ENCODE results near the gene ARL4D. TPM values are rescaled to one million over a fixed set of nuclear protein-coding genes. Genes with fewer than 3 reads are reported as not detected.

The ARL4D gene
- total RNA-seq, 1 experiment from 2014 or later = 4.5 TPM

- Histone ChIP-seq H3K9me3 (ENCODE audit: control insufficient read depth, insufficient read depth, low read depth, low read length) (no peaks in the 10 kb centered on the region), H3K36me3 (ENCODE audit: control insufficient read depth, insufficient read depth, low read length) (no peaks in the 10 kb centered on the region), H3K4me1 (ENCODE audit: control insufficient read depth, insufficient read depth, low read length) (no peaks in the 10 kb centered on the region), H3K4me3 (ENCODE audit: low read depth in 2 of 2, low read length in 2 of 2) (no peak overlapping the region), H3K27me3 (ENCODE audit: control insufficient read depth, insufficient read depth, low read length) (no peaks in the 10 kb centered on the region), H3K27ac (ENCODE audit: low read length) (no peak overlapping the region)
- ChIA-PET CTCF (no interaction called here), POLR2A (no interaction called here)
- ATAC-seq (no peak), DNase-seq (ENCODE audit: low read depth, low spot score) (no peak)
- BruUV-seq (replicated peaks) = no TSS peak
- TF ChIP-seq TCF7L2 (IDR thresholded peaks at IDR 0.05; ENCODE audit: low read depth, low read length) (no peak), SIN3A (IDR thresholded peaks at IDR 0.05; ENCODE audit: borderline replicate concordance, insufficient read depth, low read depth, low read length) (no peak), REST (IDR thresholded peaks at IDR 0.05; ENCODE audit: insufficient read depth in 1 of 2, low read depth in 2 of 2, low read length in 1 of 2) (no peak), POLR2AphosphoS5 (IDR thresholded peaks at IDR 0.05; ENCODE audit: low read depth, low read length) (no peak), CTCF (IDR thresholded peaks at IDR 0.05) (no peak)
- intact Hi-C loops (cut with micrococcal nuclease; ENCODE audit: unreplicated experiment) = no loop called here
- in situ Hi-C loops (cut with HindIII; ENCODE audit: low pct_unique_long_range_greater_than_20kb, low sequenced_read_pairs) = no loop called here
These were observed 13.4 kb downstream of the ARL4D start for GRCh38 chr17:43412166-43412565.

- DNase-seq (ENCODE audit: low read depth, low spot score) = no peak
- CTCF ChIA-PET = no interaction called here
- no TSS peak for BruUV-seq (replicated peaks)
These were observed 18.5 kb downstream of the ARL4D start for GRCh38 chr17:43416998-43417890.

More at GRCh38 chr17:43416998-43417890, 18.5 kb downstream of the ARL4D start:
- no peaks in the 10 kb centered on the region for H3K9me3 ChIP-seq (ENCODE audit: control insufficient read depth, insufficient read depth, low read depth, low read length)
- POLR2A ChIA-PET = no interaction called here
- no peak overlapping the region for H3K4me3 ChIP-seq (ENCODE audit: low read depth in 2 of 2, low read length in 2 of 2)
- TF ChIP-seq POLR2AphosphoS5 (IDR thresholded peaks at IDR 0.05; ENCODE audit: low read depth, low read length) (no peak), SIN3A (IDR thresholded peaks at IDR 0.05; ENCODE audit: borderline replicate concordance, insufficient read depth, low read depth, low read length) (no peak), CTCF (IDR thresholded peaks at IDR 0.05) (no peak), REST (IDR thresholded peaks at IDR 0.05; ENCODE audit: insufficient read depth in 1 of 2, low read depth in 2 of 2, low read length in 1 of 2) (no peak), TCF7L2 (IDR thresholded peaks at IDR 0.05; ENCODE audit: low read depth, low read length) (no peak)
- no peak overlapping the region for H3K27ac ChIP-seq (ENCODE audit: low read length)
- no peaks in the 10 kb centered on the region for H3K36me3 ChIP-seq (ENCODE audit: control insufficient read depth, insufficient read depth, low read length)
- no peak for ATAC-seq
- intact Hi-C loops (cut with micrococcal nuclease; ENCODE audit: unreplicated experiment) = no loop called here
- in situ Hi-C loops (cut with HindIII; ENCODE audit: low pct_unique_long_range_greater_than_20kb, low sequenced_read_pairs) = no loop called here
- no peaks in the 10 kb centered on the region for H3K27me3 ChIP-seq (ENCODE audit: control insufficient read depth, insufficient read depth, low read length)
- H3K4me1 ChIP-seq (ENCODE audit: control insufficient read depth, insufficient read depth, low read length) = peaks cover 16% of the 10 kb centered on the region

Data from Panc1 (cell line).